Subcutaneous adipose tissue (tissue), 4 donors: Measurements from ENCODE around the gene SSBP4. TPM values are rescaled to one million over a fixed set of nuclear protein-coding genes. Genes with fewer than 3 reads are reported as not detected.

Source experiments
- CTCF ChIP-seq: fragments of 450-650 bp; IDR thresholded peaks from one replicate; pipeline ENCODE4 v1.5.1; 2016; ENCODE audit warnings: low read depth, mild to moderate bottlenecking, control low read depth, antibody characterized with exemption, moderate library complexity
- total RNA-seq, 4 donors: library from RNA; depleted of rRNA; stranded (reverse); fragments of >200 nt; gene quantifications; one replicate each; pipeline ENCODE4 v1.1.0, GENCODE V29; 2016

Gene SSBP4
- total RNA-seq, 4 donors from 2014 or later: 19.8 to 32.0 (median 23.1) TPM

- TF ChIP-seq CTCF: no peak
Measured at GRCh38 chr19:18385359-18385674, 33.9 kb upstream of the SSBP4 start.

GRCh38 chr19:18385675-18386542, 33.3 kb upstream of the SSBP4 start, which contains the start of gene GDF15:
GDF15 (plus strand) TSS chr19:18386158; CDS start chr19:18386190, 32 bp downstream.
- TF ChIP-seq CTCF: no peak

GRCh38 chr19:18386543-18387271, 32.5 kb upstream of the SSBP4 start:
- TF ChIP-seq CTCF: no peak

GRCh38 chr19:18388100-18388959, 30.9 kb upstream of the SSBP4 start:
- TF ChIP-seq CTCF: no peak

GRCh38 chr19:18388960-18389725, 30.1 kb upstream of the SSBP4 start:
- TF ChIP-seq CTCF: no peak

GRCh38 chr19:18389726-18390064, 29.5 kb upstream of the SSBP4 start:
- no peak for TF ChIP-seq CTCF
